ENCODE measurements around the gene FRS2.

DNA sequence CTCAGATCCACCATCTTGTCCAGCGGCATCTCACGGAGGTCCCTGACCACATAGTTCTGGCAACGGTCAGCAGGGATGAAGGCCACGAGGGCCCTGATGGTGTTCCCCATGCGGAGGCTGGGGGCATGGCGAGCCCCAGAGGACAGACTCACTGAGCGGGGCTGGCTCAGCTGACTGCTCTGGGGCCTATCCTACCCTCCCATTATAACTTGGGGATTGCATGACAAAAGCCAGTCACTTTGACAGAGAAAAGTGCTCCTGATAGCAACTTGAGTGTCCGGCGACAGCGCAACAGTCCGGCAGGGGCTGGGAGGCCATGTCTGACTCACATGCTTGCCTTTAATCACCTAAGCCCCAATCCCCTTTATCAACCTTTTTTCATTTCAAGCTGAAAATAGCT, 140.5 kb downstream of the FRS2 start, which contains the start of gene LRRC10:
- TF ChIP-seq POLR2A (IDR thresholded peaks at IDR 0.05) (no peak), EP300 (IDR thresholded peaks at IDR 0.05; ENCODE audit: low read depth) (no peak)
